ENCODE data around the gene EFNB2. TPM values are rescaled to one million over a fixed set of nuclear protein-coding genes. Genes with fewer than 3 reads are reported as not detected.

EFNB2 gene, protein sequence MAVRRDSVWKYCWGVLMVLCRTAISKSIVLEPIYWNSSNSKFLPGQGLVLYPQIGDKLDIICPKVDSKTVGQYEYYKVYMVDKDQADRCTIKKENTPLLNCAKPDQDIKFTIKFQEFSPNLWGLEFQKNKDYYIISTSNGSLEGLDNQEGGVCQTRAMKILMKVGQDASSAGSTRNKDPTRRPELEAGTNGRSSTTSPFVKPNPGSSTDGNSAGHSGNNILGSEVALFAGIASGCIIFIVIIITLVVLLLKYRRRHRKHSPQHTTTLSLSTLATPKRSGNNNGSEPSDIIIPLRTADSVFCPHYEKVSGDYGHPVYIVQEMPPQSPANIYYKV
- 25.1 and 25.9 TPM in 2 replicates for total RNA-seq

DNA sequence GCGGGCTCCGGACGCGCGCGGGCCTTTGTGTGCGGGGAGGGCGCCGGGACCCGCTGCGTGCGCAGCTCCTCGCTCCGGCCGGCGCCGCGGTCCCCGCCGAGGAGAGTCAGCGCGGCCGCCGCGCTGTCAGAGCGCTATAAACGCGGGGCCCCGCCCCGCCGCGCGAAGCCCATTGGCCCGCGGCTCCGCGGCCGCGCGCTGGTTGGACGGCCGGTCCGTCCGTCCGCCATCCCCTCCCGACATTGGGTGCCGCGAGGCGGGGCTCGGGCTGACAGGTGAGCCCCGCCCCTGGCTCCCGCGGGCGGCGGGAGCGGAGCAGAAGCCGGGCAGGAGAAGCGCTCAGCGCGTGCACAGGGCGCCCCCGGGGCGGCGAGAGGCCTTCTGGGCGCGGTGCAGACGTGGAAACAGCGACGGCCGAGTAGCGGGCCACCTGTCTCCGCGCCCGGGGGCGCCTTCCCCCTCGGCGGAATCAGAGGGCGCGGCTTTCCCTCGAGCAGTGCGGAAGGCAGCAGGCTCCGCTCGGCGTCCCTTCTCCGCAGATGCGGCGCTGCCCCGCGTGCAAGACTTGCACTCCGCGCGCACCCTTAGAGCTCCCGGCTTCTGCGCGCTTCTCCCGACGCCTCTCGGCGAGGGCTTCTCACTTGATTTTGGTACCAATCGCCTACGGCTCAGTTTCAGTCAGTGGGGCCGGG lies at the start of gene EFNB2:
EFNB2 (minus strand) TSS at position 111 of the 692 bp plus-strand sequence. CDS start 698 bp downstream, outside the sequence.

DNA sequence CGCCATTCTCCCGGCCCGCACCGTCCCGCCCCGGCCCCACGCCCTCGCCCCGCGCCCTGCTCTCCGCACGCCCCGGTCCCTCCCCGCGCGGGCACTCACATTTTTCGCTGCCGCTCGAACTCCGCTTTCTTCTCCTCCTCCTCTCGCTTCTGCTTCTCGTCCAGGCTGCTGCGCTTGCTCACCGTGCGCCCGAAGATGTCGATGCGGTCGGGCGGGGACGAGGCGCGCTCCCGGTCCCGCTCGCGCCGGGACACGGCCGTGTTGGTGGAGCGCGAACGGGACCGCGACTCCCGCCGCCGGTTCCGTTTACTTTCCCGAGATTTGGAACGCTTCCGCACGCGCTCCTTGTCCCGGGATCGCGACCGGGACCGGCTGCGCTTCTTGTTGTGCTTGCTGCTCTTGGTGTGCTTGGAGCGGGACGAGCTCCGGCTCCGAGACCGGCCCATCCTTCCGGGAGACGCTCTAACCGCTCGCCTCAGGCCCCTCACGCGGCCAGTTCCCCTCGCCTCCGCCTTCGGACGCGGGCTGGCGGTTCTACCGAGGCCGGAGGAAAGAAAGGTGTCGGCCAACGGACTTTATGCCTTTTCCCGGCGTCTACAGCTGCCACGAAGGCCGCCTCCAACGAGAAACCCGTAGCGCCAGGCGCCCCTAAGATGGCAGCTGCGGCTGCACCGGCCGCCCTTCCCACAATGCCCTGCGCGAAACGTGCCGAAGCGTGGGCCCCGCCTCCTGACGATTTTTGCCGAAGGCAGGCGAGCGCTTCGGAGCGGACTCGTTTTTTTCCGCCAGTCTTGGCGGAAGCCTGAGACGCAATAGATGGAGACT lies 32.2 kb upstream of the EFNB2 start, which contains the start of gene ARGLU1:
ARGLU1 (minus strand) TSS at position 664 of the 825 bp plus-strand sequence; CDS start at position 446, 218 bp downstream.

Other genes starting within 250 kb of the EFNB2 start
- gene ARGLU1, start 32.5 kb upstream of the EFNB2 start, total RNA-seq, result 18.3 and 21.9 TPM in 2 replicates